8988T (cell line): ENCODE results near the gene GUCY2D.
"Not testable (repeated sequence)": the region's sequence is repeated elsewhere in the genome, so short reads cannot be mapped to it uniquely, and the experiment has no call there.

Source experiments
- DNase-seq: peaks from one replicate; pipeline ENCODE4 v3.0.0; 2011

GUCY2D gene

DNA sequence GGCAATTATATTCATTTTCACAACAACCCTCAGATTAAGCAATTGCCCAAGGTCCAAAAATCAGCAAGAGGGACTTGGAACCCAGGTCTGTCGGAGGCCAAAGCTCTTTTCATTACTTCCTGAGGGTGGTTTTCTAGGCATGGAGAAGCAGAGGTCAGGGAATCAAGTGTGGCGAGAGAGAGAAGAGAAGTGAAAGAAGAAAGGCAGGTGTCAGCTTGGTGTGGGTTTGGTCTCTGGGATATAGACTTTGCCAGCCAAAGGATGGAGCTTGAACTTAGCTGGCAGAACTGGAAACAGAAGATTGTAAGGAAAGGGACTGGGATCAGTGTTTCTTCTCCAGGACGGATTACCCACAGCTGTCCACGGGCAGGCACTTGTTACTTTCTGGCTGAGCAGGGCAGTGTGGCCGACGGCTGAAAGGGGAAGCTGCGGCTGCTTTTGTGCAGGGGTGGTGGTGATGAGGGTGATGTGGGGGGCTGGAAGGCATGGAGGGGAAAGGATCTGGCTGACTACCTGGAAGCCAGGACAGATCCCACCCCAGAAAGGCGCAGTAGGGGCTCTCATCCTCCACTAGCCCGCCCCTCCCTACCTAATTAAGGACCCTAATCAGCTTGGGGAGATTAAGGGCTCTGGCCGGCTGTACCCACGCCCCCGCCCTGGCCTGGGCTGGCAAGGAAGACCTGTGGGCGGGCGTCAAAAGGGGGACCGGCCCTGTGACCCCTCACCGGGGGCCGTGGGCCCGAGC is at the start of gene GUCY2D:
GUCY2D (plus strand) TSS at position 640 of the 745 bp plus-strand sequence. CDS start 433 bp downstream, outside the sequence.
- DNase-seq: no peak

- not testable (repeated sequence) for DNase-seq
Observed at GRCh38 chr17:7953266-7953665, 49.1 kb upstream of the GUCY2D start.

DNA sequence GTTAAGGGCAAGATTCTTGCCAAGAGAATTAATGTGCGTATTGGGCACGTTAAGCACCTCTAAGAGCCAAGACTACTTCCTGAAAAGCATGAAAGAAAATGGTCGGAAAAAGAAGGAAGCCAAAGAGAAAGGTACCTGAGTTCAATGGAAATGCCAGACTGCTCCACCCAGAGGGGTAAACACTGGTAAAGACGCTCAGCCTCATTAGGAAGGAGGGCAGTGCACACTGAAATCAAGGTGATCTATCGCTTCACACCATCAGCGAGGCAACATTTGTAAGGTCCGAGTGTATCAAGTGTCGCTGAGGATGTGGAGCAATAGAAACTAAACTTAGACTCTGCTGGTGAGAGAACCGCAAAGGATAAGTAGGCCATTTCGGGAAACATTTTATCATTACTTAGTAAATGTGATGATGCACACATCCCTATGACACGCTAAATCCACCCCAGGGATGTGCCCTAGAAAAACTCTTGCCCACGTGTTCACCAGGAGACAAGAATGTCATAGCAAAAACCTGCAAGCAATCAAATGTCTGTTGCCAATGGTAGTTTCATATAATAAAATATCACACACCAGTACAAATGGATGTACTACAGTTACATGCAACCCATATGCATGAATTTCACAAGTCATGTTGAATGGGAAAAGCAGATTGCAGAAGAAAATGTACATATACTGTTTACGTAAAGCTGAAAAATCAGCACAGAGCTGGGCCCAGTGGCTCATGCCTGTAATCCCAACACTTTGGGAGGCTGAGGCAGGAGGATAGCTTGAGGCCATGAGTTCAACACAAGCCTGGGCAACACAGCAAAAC is 46.8 kb upstream of the GUCY2D start:
- DNase-seq: no peak

GRCh38 chr17:7956228-7956965 is 46.0 kb upstream of the GUCY2D start:
- no peak for DNase-seq

- no peak for DNase-seq
Observed at GRCh38 chr17:7959503-7960253, 42.7 kb upstream of the GUCY2D start.

GRCh38 chr17:7961421-7961820 is 41.0 kb upstream of the GUCY2D start:
- no peak for DNase-seq

DNA sequence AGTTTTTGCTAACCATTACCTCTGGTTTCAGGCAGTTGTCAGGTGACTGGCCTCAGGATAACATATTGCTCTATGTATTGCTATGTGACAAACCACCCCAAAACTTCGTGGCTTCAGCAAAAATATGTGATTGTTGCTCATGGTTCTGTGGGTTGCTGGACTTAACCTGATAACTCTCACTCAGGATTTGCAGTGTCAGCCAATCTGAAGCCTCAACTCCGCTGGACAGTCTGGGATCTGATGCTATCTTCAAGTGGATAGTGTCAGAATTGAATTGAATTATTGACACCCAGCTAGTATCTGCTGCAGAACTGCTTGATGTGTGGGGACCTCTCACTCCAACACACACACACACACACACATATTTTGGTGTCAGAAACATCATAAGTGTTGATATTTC is 34.7 kb upstream of the GUCY2D start:
- no peak for DNase-seq

GRCh38 chr17:7969433-7969832 is 33.0 kb upstream of the GUCY2D start:
- no peak for DNase-seq

GRCh38 chr17:7971651-7972050 is 30.8 kb upstream of the GUCY2D start:
- no peak for DNase-seq

DNA sequence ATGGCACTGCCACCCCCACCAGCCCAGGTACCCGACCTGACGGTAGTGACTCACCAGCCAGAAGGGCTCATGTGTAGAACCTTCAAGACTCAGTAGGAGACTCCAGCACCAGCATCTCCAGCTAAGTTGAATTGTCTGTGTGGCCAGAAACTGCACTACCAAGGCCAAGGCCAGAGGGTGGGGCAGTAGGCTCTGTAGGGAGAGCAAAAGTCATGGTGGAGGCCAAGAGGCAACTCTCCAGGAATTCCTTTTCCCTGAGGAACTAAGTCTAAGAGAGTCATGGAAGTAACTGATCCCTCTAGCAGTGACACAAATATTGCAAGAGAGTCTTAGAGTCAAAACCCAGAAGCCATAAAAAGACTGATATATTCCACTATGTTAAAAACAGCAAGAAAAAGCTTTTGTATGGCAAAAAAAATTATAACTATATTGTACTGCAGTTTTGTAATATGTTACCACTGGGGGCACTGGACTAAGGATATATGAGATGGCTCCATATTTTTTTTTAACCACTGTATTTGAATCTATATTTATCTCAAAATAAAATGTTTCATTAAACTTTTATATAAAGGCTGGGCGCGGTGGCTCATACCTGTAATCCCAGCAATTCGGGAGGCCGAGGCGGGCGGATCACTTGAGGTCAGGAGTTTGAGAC is 30.2 kb upstream of the GUCY2D start:
- no peak for DNase-seq

DNA sequence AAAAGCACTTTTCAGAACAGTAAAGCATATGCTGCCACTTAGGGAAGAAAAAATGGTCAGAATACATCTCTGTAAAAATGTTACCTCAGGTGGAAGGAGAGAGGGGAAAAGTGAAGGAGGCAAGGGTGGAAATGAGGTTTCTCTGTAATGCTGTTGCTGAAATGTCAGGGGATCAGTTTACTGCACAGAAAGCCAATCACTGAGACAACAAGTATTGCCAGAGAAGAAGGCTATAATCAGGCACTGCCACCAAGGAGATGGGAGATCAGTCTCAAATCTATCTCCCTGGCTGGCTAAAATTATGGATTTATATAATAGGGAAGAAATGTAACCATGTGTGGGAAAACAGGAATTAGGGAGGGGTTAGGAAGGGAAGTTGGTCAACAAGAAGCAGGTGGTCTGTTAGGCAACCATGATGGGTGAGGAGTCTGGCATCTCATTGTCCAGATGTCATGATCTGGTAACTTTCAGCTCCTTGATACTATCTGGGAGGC is 27.7 kb upstream of the GUCY2D start:
- DNase-seq: no peak

- no peak for DNase-seq
Observed at GRCh38 chr17:7977039-7977438, 25.4 kb upstream of the GUCY2D start.

GRCh38 chr17:7977805-7978204 is 24.6 kb upstream of the GUCY2D start:
- no peak for DNase-seq

- DNase-seq: no peak
Observed at GRCh38 chr17:7982173-7982572, 20.2 kb upstream of the GUCY2D start.

DNA sequence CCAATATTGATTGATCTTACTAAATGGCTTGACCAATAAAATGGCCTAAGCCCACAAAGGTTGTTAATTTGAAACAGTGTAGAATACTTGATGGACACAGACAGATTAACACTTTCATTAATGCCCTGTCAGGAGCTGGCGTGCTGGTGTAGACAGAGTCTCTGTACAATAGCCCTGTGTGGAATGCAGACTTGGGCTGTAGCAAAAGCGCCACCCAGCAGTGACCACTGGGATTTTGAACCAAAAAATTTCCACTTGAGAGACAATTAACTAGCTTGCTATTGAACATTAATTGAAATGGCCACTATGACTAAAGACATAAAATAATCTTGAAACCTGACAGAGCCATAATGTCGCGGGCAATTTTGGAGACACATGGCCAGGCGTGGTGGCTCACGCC is 19.7 kb upstream of the GUCY2D start:
- DNase-seq: no peak

GRCh38 chr17:7984904-7985303 is 17.5 kb upstream of the GUCY2D start:
- DNase-seq: no peak

GRCh38 chr17:7987112-7987893 is 15.1 kb upstream of the GUCY2D start:
- DNase-seq: no peak

DNA sequence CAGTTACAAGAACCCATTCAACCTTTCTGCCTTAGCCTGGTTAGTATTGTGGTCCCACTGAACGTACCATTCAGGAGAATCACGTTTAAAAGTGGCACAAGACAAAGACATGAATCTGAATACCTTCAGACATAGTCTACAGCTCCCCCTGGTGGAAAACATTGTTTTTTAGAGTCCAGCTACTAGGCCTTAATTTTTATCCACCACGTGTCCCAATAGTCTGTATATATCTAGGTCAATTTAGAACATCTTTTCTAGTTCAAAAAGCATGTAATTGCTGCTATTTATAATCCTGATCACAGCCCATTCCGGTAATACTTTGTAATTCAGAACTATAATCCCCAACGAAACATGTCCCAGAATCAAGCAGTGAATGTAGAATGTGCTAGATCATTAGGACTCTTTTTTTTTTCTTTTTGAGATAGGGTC is 13.7 kb upstream of the GUCY2D start:
- DNase-seq: no peak

- peak; percentile 72 for DNase-seq
Observed at GRCh38 chr17:7989781-7990655, 12.4 kb upstream of the GUCY2D start.

DNA sequence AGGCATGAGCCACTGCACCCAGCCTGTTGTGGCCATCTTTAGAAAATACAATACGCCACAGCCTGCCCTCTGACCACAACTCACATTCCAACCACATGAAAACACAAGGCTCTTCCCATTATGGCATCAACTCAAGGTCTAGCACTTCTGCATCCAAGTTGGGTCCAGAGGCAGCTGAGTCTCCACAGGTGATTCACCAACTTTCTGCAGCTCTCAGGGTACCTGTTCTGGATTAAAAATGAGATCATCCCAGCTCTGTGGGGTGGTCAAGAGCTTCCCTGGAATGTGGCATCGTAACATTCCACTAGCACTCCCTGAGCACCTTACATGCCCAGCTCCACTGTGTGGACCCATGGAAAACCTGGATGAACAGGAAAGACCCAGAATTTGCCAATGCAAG is 9.9 kb upstream of the GUCY2D start:
- DNase-seq: no peak
